HuH-7 (cell line): Measurements from ENCODE around the gene ZMYND15.

Experiments used
- DNase-seq: peaks from one replicate; pipeline ENCODE4 v3.0.0; 2011; ENCODE audit warnings: low spot score

Gene ZMYND15

GRCh38 chr17:4786106-4786511 is 46.5 kb downstream of the ZMYND15 start, which contains the start of gene VMO1:
Gene VMO1, minus strand, starts transcription at chr17:4786364. Its CDS starts 12 bp downstream, at chr17:4786352.
- no peak for DNase-seq

GRCh38 chr17:4786516-4786915 is 46.9 kb downstream of the ZMYND15 start:
- no peak for DNase-seq

DNA sequence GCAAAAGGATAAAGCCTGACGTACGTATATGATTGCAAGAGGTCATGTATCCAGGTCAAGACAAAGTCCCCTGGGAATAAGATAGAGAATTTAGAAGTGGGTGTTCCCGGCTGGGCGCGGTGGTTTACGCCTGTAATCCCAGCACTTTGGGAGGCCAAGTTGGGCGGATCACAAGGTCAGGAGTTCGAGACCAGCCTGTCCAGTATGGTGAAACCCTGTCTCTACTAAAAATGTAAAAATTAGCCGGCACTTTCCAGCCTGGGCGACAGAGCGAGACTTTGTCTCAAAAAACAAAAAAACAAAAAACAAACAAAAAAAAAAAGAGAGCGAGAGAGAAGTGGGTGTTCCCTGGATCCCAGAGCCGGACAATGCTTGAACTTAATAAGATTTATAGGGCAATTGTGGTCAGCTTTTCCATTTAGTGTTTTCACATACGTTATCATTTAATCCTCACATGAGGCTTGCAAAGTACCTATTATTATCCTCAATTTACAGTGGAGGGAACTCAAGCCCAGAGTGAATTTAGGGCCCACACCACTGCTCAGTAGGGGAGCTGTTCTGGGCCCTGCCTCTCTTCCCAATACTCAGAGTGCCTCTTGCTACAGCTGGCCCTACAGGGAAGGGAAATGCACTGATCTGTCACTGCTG is 48.6 kb downstream of the ZMYND15 start:
- DNase-seq: no peak

- peak; percentile 75 for DNase-seq
Observed at GRCh38 chr17:4788807-4789700, 49.4 kb downstream of the ZMYND15 start, which contains the start of gene GLTPD2. Gene GLTPD2, plus strand, starts transcription at chr17:4788964. Its CDS starts 48 bp downstream, at chr17:4789012.

DNA sequence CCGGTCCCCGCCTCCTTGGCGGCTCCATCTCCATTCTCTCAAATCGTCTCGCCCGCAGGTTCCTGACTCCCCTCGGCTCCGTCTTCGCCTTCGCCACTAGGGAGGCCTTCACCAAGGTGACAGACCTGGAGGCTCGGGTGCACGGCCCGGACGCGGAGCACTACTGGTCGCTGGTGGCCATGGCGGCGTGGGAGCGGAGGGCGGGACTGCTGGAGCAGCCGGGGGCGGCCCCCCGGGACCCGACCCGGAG is 50.0 kb downstream of the ZMYND15 start:
- no peak for DNase-seq

- peak; percentile 80 for DNase-seq
Observed at GRCh38 chr17:4789951-4790704, 50.5 kb downstream of the ZMYND15 start.

DNA sequence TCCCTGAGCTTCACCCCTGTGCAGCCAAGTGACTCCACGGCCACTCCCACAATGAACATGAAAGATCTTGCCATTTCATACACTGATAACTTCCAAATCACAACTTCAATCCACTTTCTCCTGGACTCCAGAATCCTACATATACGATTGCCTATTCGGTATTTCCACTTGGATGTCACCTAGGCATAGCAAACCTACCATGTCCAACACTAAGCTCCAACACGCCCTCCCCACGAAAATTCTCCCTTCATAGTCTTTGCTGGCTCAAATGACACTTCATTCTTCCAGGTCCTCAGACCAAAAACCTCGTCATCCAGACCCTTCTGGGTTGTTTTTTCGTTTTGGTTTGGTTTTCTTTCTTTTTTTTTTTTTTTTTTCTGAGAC is 51.1 kb downstream of the ZMYND15 start:
- DNase-seq: no peak

DNA sequence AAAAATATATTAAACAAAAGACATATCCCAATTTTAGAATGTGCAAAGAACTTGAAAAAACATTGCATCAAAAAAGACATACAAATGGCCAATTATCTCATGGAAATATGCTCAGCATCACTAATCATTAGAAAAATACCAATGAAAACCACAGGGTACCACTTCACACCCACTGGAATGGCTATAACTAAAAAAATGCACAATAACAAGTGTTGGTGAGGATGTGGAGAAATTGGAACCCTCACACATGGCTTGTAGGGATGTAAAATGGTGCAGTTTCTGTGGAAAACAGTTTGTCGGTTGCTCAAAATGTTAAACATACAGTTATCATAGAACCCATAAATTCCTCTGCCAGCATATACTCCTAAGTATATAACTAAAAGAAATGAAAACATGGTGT is 55.5 kb downstream of the ZMYND15 start:
- DNase-seq: no peak
